Measurements from ENCODE around the gene RFESD. TPM values are rescaled to one million over a fixed set of nuclear protein-coding genes. Genes with fewer than 3 reads are reported as not detected.

The RFESD gene
- polyA plus RNA-seq, 3 donors = 0.15 to 1.4 (median 0.24) TPM

- H4K20me1 ChIP-seq (ENCODE audit: insufficient read depth, low read length) = no peaks in the 10 kb centered on the region
- Mint-ChIP-seq H3K4me3 (no peak overlapping the region), H3K36me3 (no peaks in the 10 kb centered on the region), H3K27me3 (ENCODE audit: low read depth in 3 of 3) (no peaks in the 10 kb centered on the region), H3K27ac (no peak overlapping the region), H3K9me3 (peaks cover 0 to 2% (median 0%) of the 10 kb centered on the region in 7 donors), H3K4me1 (peaks cover 6% of the 10 kb centered on the region)
- H3K27ac ChIP-seq (ENCODE audit: low read depth in 1 of 2, low read length in 2 of 2) = no peak overlapping the region
- no peak overlapping the region for H3K4me2 ChIP-seq (replicated peaks; ENCODE audit: extremely low read depth, low read length, poor library complexity, severe bottlenecking)
- peaks cover 0 to 4% of the 10 kb centered on the region in 2 donors for H3K4me1 ChIP-seq (ENCODE audit: control insufficient read depth in 1 of 2, insufficient read depth in 2 of 2, low read length in 2 of 2)
- no peaks in the 10 kb centered on the region for H3K36me3 ChIP-seq (replicated peaks in 1 of 2; ENCODE audit: control insufficient read depth in 1 of 2, insufficient read depth in 2 of 2, low read length in 2 of 2)
- no peak overlapping the region for H3K4me3 ChIP-seq (replicated peaks in 1 of 3; ENCODE audit: low read depth in 2 of 3, low read length in 3 of 3)
- H3K9ac ChIP-seq (ENCODE audit: insufficient read depth, low read length, poor library complexity, severe bottlenecking) = no peak overlapping the region
- intact Hi-C loops (cut with micrococcal nuclease) = loop anchor here in 1 of 2 donors (5.0 kb wide), 1 partner anchor 449 kb away; no protein-coding TSS in a partner anchor
- H3K9me3 ChIP-seq (replicated peaks in 1 of 2; ENCODE audit: control insufficient read depth in 1 of 2, insufficient read depth in 1 of 2, low read length in 2 of 2) = no peaks in the 10 kb centered on the region
- no peak overlapping the region for H2AFZ ChIP-seq (ENCODE audit: insufficient read depth, low read depth, low read length, poor library complexity, severe bottlenecking)
- DNase-seq = no peak
- H3K79me2 ChIP-seq (ENCODE audit: insufficient read depth, low read length) = no peaks in the 10 kb centered on the region
- WGBS (ENCODE audit: insufficient coverage) = 85% methylated on average over 3 of the region's 3 CpGs
- H3K27me3 ChIP-seq (ENCODE audit: control insufficient read depth in 2 of 2, insufficient read depth in 2 of 2, low read length in 2 of 2) = no peaks in the 10 kb centered on the region
- no peak for TF ChIP-seq CTCF (IDR thresholded peaks at IDR 0.05)
Observed at GRCh38 chr5:95673081-95673480, 26.5 kb downstream of the RFESD start.

GRCh38 chr5:95682891-95683290 lies 36.3 kb downstream of the RFESD start, which contains the start of gene SPATA9:
Gene SPATA9, minus strand, starts transcription at chr5:95682991. Its CDS starts 137 bp downstream, at chr5:95682854.
- Mint-ChIP-seq H3K36me3 (no peaks in the 10 kb centered on the region), H3K27ac (no peak within 1 kb of the TSS), H3K4me1 (no peaks in the 10 kb centered on the region), H3K9me3 (peaks cover 0 to 1% (median 0%) of the 10 kb centered on the region in 7 donors), H3K4me3 (no peak within 1 kb of the TSS), H3K27me3 (ENCODE audit: low read depth in 3 of 3) (peaks cover 0 to 1% (median 0%) of the 10 kb centered on the region in 3 donors)
- H3K4me2 ChIP-seq (replicated peaks; ENCODE audit: extremely low read depth, low read length, poor library complexity, severe bottlenecking) = no peak within 1 kb of the TSS
- no peak within 1 kb of the TSS for H3K4me3 ChIP-seq (replicated peaks in 1 of 3; ENCODE audit: low read depth in 2 of 3, low read length in 3 of 3)
- no peaks in the 10 kb centered on the region for H3K36me3 ChIP-seq (replicated peaks in 1 of 2; ENCODE audit: control insufficient read depth in 1 of 2, insufficient read depth in 2 of 2, low read length in 2 of 2)
- intact Hi-C loops (cut with micrococcal nuclease) = no loop called here
- H3K27ac ChIP-seq (ENCODE audit: low read depth in 1 of 2, low read length in 2 of 2) = no peak within 1 kb of the TSS
- H3K79me2 ChIP-seq (ENCODE audit: insufficient read depth, low read length) = no peaks in the 10 kb centered on the region
- H2AFZ ChIP-seq (ENCODE audit: insufficient read depth, low read depth, low read length, poor library complexity, severe bottlenecking) = no peak within 1 kb of the TSS
- no peak for DNase-seq
- no peaks in the 10 kb centered on the region for H3K27me3 ChIP-seq (ENCODE audit: control insufficient read depth in 2 of 2, insufficient read depth in 2 of 2, low read length in 2 of 2)
- no peaks in the 10 kb centered on the region for H3K4me1 ChIP-seq (ENCODE audit: control insufficient read depth in 1 of 2, insufficient read depth in 2 of 2, low read length in 2 of 2)
- WGBS (ENCODE audit: insufficient coverage) = no CpG with 5 or more reads among the region's 1 CpG
- no peaks in the 10 kb centered on the region for H4K20me1 ChIP-seq (ENCODE audit: insufficient read depth, low read length)
- no peak within 1 kb of the TSS for H3K9ac ChIP-seq (ENCODE audit: insufficient read depth, low read length, poor library complexity, severe bottlenecking)
- H3K9me3 ChIP-seq (replicated peaks in 1 of 2; ENCODE audit: control insufficient read depth in 1 of 2, insufficient read depth in 1 of 2, low read length in 2 of 2) = no peaks in the 10 kb centered on the region
- no peak for TF ChIP-seq CTCF (IDR thresholded peaks at IDR 0.05)
